CD8-positive, alpha-beta memory T cell (primary cell): ENCODE results near the gene TTC29. TPM values are rescaled to one million over a fixed set of nuclear protein-coding genes. Genes with fewer than 3 reads are reported as not detected.
A peak's percentile ranks its signal among the peaks of the same experiment; 100 is the strongest.
"Not testable (repeated sequence)": the region's sequence is repeated elsewhere in the genome, so short reads cannot be mapped to it uniquely, and the experiment has no call there.

Source experiments
- CTCF ChIA-PET: fragments of 350-600 bp; sonication (Branson Sonifier 250); formaldehyde crosslinking; loops from one replicate; lab custom pipeline; 2021; ENCODE audit warnings: antibody characterized with exemption; lab: Charles Lee
- POLR2A ChIA-PET: fragments of 350-600 bp; sonication (Branson Sonifier 250); formaldehyde crosslinking; loops from one replicate; lab custom pipeline; 2021; ENCODE audit warnings: antibody characterized with exemption; lab: Charles Lee
- DNase-seq, 5 donors: peaks; one replicate each; pipeline versions ENCODE4 v3.0.0 to v3.0.0-alpha.2; 2020 to 2022; ENCODE audit warnings: mixed read lengths in 1 of 5
- H3K27ac ChIP-seq: one replicate; pipeline ENCODE4 v1.7.0; 2013; ENCODE audit warnings: low read depth, mild to moderate bottlenecking, low read length, moderate library complexity
- H3K27me3 ChIP-seq: 2 replicates; pipeline ENCODE4 v1.7.0; 2013; ENCODE audit warnings: low read length, mild to moderate bottlenecking; ENCODE audit not compliant: insufficient read depth, poor library complexity, severe bottlenecking
- H3K36me3 ChIP-seq: 2 replicates; pipeline ENCODE4 v1.7.0; 2013; ENCODE audit warnings: mild to moderate bottlenecking, low read length, moderate library complexity; ENCODE audit not compliant: insufficient read depth
- H3K4me1 ChIP-seq: 2 replicates; pipeline ENCODE4 v1.7.0; 2013; ENCODE audit warnings: mild to moderate bottlenecking, low read length, moderate library complexity; ENCODE audit not compliant: insufficient read depth
- H3K4me3 ChIP-seq: 2 replicates; pipeline ENCODE4 v1.7.0; 2013; ENCODE audit warnings: mild to moderate bottlenecking, low read length
- H3K9me3 ChIP-seq: 2 replicates; pipeline ENCODE4 v1.7.0; 2013; ENCODE audit warnings: mild to moderate bottlenecking, low read length
- H3K27ac Mint-ChIP-seq, 8 donors: one replicate each; pipeline ENCODE4 v1.8.0; 2020 to 2021; ENCODE audit warnings: mixed read lengths in 8 of 8, mild to moderate bottlenecking in 6 of 8, inconsistent platforms in 3 of 8, moderate library complexity in 3 of 8
- H3K27me3 Mint-ChIP-seq, 2 donors: one replicate each; pipeline ENCODE4 v1.8.0; 2020 to 2021; ENCODE audit warnings: mixed read lengths in 2 of 2, mild to moderate bottlenecking in 1 of 2, moderate library complexity in 1 of 2
- H3K36me3 Mint-ChIP-seq, 3 donors: one replicate each; pipeline ENCODE4 v1.8.0; 2020 to 2021; ENCODE audit warnings: mixed read lengths in 3 of 3, inconsistent platforms in 1 of 3, mild to moderate bottlenecking in 1 of 3
- H3K4me1 Mint-ChIP-seq, 3 donors: one replicate each; pipeline ENCODE4 v1.8.0; 2020 to 2021; ENCODE audit warnings: mixed read lengths in 3 of 3, inconsistent platforms in 1 of 3, mild to moderate bottlenecking in 1 of 3
- H3K4me3 Mint-ChIP-seq, 7 donors: one replicate each; pipeline ENCODE4 v1.8.0; 2020 to 2021; ENCODE audit warnings: mixed read lengths in 7 of 7, mild to moderate bottlenecking in 6 of 7, moderate library complexity in 4 of 7, inconsistent platforms in 2 of 7
- H3K9me3 Mint-ChIP-seq, 5 donors: one replicate each; pipeline ENCODE4 v1.8.0; 2020 to 2022; ENCODE audit warnings: mixed read lengths in 5 of 5, mild to moderate bottlenecking in 3 of 5, moderate library complexity in 2 of 5, inconsistent platforms in 1 of 5
- polyA plus RNA-seq: library from polyadenylated mRNA; unstranded; fragments of 300-500 nt; fragmentation: Illumina TruSeq; gene quantifications from one replicate; pipeline ENCODE4 v1.2.3, GENCODE V29; 2021
- total RNA-seq, 2 experiments: library from RNA; stranded (reverse); gene quantifications; one replicate each; pipeline ENCODE4 v1.2.3, GENCODE V29; 2021

Gene TTC29
- total and polyA plus RNA-seq, 3 experiments from 2014 or later = not detected

- H3K9me3 ChIP-seq, H3K27ac Mint-ChIP-seq, H3K27me3 ChIP-seq, H3K36me3 Mint-ChIP-seq, H3K36me3 ChIP-seq, H3K4me3 Mint-ChIP-seq, H3K4me3 ChIP-seq, H3K27ac ChIP-seq, CTCF ChIA-PET, DNase-seq, POLR2A ChIA-PET, H3K4me1 Mint-ChIP-seq, H3K4me1 ChIP-seq: not testable (repeated sequence)
- Mint-ChIP-seq H3K9me3 (peaks cover 0 to 11% (median 6%) of the 10 kb centered on the region in 5 donors), H3K27me3 (peaks cover 4 to 21% of the 10 kb centered on the region in 2 donors)
Observed at GRCh38 chr4:146663968-146664311, 281.7 kb downstream of the TTC29 start.

GRCh38 chr4:146661367-146661766 lies 284.3 kb downstream of the TTC29 start:
- no peak for DNase-seq
- no peaks in the 10 kb centered on the region for H3K4me1 ChIP-seq
- H3K36me3 ChIP-seq = no peaks in the 10 kb centered on the region
- Mint-ChIP-seq H3K4me1 (no peaks in the 10 kb centered on the region), H3K36me3 (peaks cover 0 to 6% (median 0%) of the 10 kb centered on the region in 3 donors), H3K27me3 (peaks cover 10 to 45% of the 10 kb centered on the region in 2 donors), H3K27ac (no peak overlapping the region), H3K4me3 (peak overlapping the region in 1 of 7 donors; percentile 9), H3K9me3 (peaks cover 0 to 11% (median 6%) of the 10 kb centered on the region in 5 donors)
- ChIA-PET POLR2A (no interaction called here), CTCF (no interaction called here)
- H3K4me3 ChIP-seq = no peak overlapping the region
- H3K27ac ChIP-seq = no peak overlapping the region
- no peaks in the 10 kb centered on the region for H3K27me3 ChIP-seq
- H3K9me3 ChIP-seq = no peaks in the 10 kb centered on the region
